Right cardiac atrium (tissue), 5 donors: ENCODE data around the gene MZT2A. TPM values are rescaled to one million over a fixed set of nuclear protein-coding genes. Genes with fewer than 3 reads are reported as not detected.
A peak's percentile ranks its signal among the peaks of the same experiment; 100 is the strongest.
"Not testable (repeated sequence)": the region's sequence is repeated elsewhere in the genome, so short reads cannot be mapped to it uniquely, and the experiment has no call there.

Experiments
- ATAC-seq, 2 donors: fragments of 200-7000 bp; cut with Tn5 transposase; one replicate each; pipeline versions ENCODE4 v1.8.0 to v1.9.1; 2020; ENCODE audit warnings: moderate library complexity in 2 of 2, mild to moderate bottlenecking in 1 of 2
- DNase-seq, 3 donors: peaks; one replicate each; pipeline ENCODE4 v3.0.0-alpha.2; 2020
- H3K27ac ChIP-seq: one replicate; pipeline ENCODE4 v1.5.1; 2013; ENCODE audit warnings: mild to moderate bottlenecking, low read length, control low read depth, moderate library complexity
- H3K27me3 ChIP-seq: one replicate; pipeline ENCODE4 v1.6.1; 2013; ENCODE audit not compliant: control insufficient read depth, insufficient read depth
- H3K4me1 ChIP-seq: one replicate; pipeline ENCODE4 v1.6.1; 2013; ENCODE audit warnings: low read length; ENCODE audit not compliant: control insufficient read depth, insufficient read depth
- H3K4me3 ChIP-seq: one replicate; pipeline ENCODE4 v1.5.1; 2013; ENCODE audit warnings: low read length, control low read depth
- H3K9me3 ChIP-seq: one replicate; pipeline ENCODE4 v1.6.1; 2013; ENCODE audit warnings: low read length; ENCODE audit not compliant: control insufficient read depth
- WGBS: extraction: QIAGEN DNeasy Blood & Tissue Kit; methylation state at CpG from one replicate; pipeline ENCODE4 v1.1.7; 2013; 5-methylcytosine and 5-hydroxymethylcytosine counted together
- intact Hi-C, 4 donors: fragments of 100-400 bp; cut with DNase I; formaldehyde crosslinking; loops; one replicate each; pipeline versions ENCODE4 v1.11.0 to v1.14.0; 2022 to 2023
- polyA plus RNA-seq: library from polyadenylated mRNA; stranded (reverse); fragments of 200-250 nt; gene quantifications from one replicate; pipeline ENCODE4 v1.2.3, GENCODE V29; 2013
- total RNA-seq, 4 donors: library from RNA; stranded (reverse); fragmentation: NEBNext Ultra II Directional; extraction: Animal tissue kit (Norgen Biotek cat#: 25700); gene quantifications; one replicate each; pipeline ENCODE4 v1.2.1, GENCODE V29; 2021
- donor health status: healthy with polysubstance abuse.
- donor health status: DM: no; HTN: yes; CAD: no.
- donor health status: DM: no; HTN: no; CAD: no.
- donor health status: DM: no; HTN: yes; CAD: no; lungs with severe emphysema.
- donor health status: DM: yes; HTN: yes; CAD: no.

The MZT2A gene
- total and polyA plus RNA-seq, 5 donors = 46.8 to 144 (median 90.0) TPM

DNA sequence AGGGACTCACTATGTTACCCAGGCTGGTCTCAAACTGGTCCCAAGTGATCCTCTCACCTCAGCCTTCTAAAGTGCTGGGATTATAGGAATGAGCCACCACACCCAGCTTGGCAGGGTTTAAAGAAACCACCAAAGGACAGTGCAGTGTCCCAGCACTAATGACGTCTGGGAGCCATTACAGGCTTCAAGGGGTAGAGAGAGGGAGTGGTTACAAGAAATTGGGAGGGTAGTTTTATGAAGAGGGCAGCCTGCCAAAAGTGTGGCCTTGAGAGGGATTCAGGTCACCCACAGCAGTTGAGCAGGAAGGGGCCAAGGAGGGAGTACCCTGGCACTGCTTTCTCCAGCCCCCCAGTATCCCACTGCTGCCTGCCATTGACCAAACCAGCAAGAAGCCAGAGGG, 15.0 kb downstream of the MZT2A start:
- H3K4me3 ChIP-seq, H3K27me3 ChIP-seq, H3K9me3 ChIP-seq, H3K4me1 ChIP-seq, intact Hi-C loops, ATAC-seq, H3K27ac ChIP-seq, DNase-seq: not testable (repeated sequence)
- WGBS = 46% methylated on average over 1 of the region's 1 CpG

DNA sequence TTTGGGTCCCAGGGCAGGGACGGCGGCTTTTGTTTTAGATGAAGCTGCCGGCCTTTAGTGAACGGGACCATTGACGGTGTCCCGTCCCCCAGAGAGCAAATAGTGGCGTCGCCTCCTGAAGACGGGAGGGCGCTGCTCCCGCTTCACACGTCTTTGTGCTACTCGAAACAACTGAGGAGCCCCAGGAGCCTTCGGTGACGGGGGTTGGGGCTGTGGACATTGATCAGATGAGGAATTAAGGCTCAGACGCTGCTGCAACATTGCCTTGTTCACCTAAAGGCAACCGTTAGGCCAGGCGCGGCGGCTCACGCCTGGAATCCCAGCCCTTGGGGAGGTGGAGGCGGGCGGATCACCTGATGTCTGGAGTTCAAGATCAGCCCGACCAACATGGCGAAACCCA, 15.8 kb downstream of the MZT2A start:
- WGBS = 98% methylated on average over 25 of the region's 25 CpGs
- H3K27me3 ChIP-seq, DNase-seq, H3K4me3 ChIP-seq, intact Hi-C loops, H3K9me3 ChIP-seq, H3K4me1 ChIP-seq, H3K27ac ChIP-seq, ATAC-seq: not testable (repeated sequence)

- Histone ChIP-seq H3K4me1 (peaks cover 2% of the 10 kb centered on the region), H3K9me3 (no peaks in the 10 kb centered on the region), H3K27me3 (no peaks in the 10 kb centered on the region), H3K27ac (no peak within 1 kb of the TSS), H3K4me3 (no peak within 1 kb of the TSS)
- no peak for ATAC-seq
- intact Hi-C loops = no loop called here
- 97% methylated on average over 27 of the region's 27 CpGs for WGBS
- no peak for DNase-seq
These were observed 16.4 kb downstream of the MZT2A start, which contains the start of gene TUBA3D for GRCh38 chr2:131475831-131476230. TSS of gene TUBA3D (plus strand) at chr2:131476119. CDS start at chr2:131476200, 81 bp downstream.

GRCh38 chr2:131473266-131473665, 18.9 kb downstream of the MZT2A start:
- 91% methylated on average over 2 of the region's 2 CpGs for whole genome bisulfite sequencing
- intact Hi-C loops, DNase-seq, H3K9me3 ChIP-seq, ATAC-seq, H3K4me1 ChIP-seq, H3K27me3 ChIP-seq, H3K27ac ChIP-seq, H3K4me3 ChIP-seq: not testable (repeated sequence)

DNA sequence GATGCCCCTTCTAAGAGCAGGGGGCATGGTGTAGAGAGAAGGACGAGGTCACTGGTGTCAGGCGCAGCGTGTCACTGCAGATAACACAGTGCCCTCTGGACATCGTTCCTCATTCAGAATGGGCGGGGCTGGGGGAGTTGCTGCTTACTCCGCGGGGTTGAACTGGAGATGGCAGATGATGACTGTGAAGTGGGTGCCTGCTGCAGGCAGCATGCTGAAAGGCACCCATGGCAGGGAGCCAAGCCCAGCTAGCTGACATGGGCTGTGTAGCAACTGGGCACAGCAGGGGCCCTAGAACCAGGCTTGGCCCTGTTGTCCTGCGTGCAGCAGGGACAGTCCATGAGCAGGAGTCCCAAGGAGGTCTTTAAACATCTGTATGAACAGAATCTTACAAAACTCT, 20.6 kb downstream of the MZT2A start:
- H3K27ac ChIP-seq, H3K9me3 ChIP-seq, H3K27me3 ChIP-seq, intact Hi-C loops, H3K4me3 ChIP-seq, H3K4me1 ChIP-seq: not testable (repeated sequence)
- ATAC-seq (peak; percentile 78 to 88), DNase-seq (peak; percentile 56 to 86 (median 83))
- 50% methylated on average over 5 of the region's 8 CpGs for WGBS

GRCh38 chr2:131470944-131471343, 21.3 kb downstream of the MZT2A start:
- H3K27me3 ChIP-seq, intact Hi-C loops, H3K4me1 ChIP-seq, DNase-seq, H3K9me3 ChIP-seq, H3K4me3 ChIP-seq, H3K27ac ChIP-seq: not testable (repeated sequence)
- peak in 1 of 2 donors; percentile 49 for ATAC-seq
- WGBS = 79% methylated on average over 3 of the region's 3 CpGs

- intact Hi-C loops, ATAC-seq, DNase-seq, H3K27ac ChIP-seq, H3K4me1 ChIP-seq, H3K4me3 ChIP-seq, H3K27me3 ChIP-seq, H3K9me3 ChIP-seq: not testable (repeated sequence)
- 78% methylated on average over 10 of the region's 10 CpGs for WGBS
These were observed 24.5 kb downstream of the MZT2A start for GRCh38 chr2:131467722-131468121.

GRCh38 chr2:131454914-131455313, 37.3 kb downstream of the MZT2A start:
- H3K9me3 ChIP-seq, H3K27ac ChIP-seq, H3K27me3 ChIP-seq, DNase-seq, H3K4me3 ChIP-seq, H3K4me1 ChIP-seq, intact Hi-C loops, ATAC-seq: not testable (repeated sequence)
- 63% methylated on average over 2 of the region's 2 CpGs for WGBS

DNA sequence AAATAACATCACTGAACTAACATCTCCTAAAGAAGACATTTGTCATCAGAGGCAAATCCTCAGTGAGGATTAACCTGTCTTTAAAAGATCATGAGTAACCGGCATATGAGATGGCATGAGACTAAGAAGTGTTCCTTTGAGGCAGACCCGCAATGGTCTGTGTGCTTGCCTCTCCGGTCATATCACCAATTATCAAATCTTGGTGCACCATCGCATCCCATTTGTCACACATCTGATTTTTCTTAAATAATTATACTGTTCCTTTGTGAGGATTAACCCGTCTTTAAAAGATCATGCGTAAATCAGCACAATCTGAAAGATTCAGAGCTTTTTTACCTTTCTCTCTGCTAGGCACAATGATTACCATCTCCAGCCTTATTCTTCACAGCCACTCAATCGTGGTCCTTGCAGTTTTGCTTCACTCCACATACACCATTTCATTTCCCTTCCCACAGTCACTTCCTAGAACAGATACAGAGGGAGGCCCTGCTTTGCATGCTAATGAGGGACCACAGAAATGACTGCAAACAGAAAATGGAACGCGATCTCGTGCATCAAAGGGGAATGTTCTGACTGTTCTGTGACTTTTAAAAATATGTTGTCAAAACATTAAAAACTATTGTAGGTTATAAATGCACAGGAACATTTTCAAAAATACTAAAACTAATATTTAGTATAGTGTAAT, 40.8 kb downstream of the MZT2A start:
- ATAC-seq, H3K9me3 ChIP-seq, H3K27ac ChIP-seq, DNase-seq, H3K4me3 ChIP-seq, H3K4me1 ChIP-seq, intact Hi-C loops, H3K27me3 ChIP-seq: not testable (repeated sequence)
- 67% methylated on average over 10 of the region's 10 CpGs for WGBS

GRCh38 chr2:131447981-131448380, 44.2 kb downstream of the MZT2A start:
- H3K27ac ChIP-seq, H3K4me1 ChIP-seq, H3K4me3 ChIP-seq, intact Hi-C loops, H3K9me3 ChIP-seq, DNase-seq, ATAC-seq, H3K27me3 ChIP-seq: not testable (repeated sequence)
- 83% methylated on average over 9 of the region's 9 CpGs for WGBS

DNA sequence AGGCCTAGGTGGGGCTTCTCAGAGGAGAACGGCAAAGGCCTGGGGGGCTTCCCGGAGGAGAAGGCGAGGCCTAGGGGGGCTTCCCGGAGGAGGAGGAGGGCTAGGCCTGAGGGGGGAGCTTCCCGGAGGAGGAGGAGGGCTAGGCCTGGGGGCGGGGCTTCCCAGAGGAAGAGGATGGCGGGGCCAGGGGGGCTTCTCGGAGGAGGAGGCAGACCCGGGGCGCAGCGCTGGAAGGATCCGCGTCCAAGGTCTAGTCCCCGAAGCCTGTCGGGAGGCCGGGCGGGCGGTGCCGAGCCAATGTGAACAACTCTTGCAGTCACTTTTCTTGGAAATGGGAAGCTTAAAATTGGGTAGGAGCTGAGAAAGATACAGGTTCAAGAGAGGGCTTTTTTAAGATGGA, 46.3 kb downstream of the MZT2A start:
- Histone ChIP-seq H3K4me1 (no peaks in the 10 kb centered on the region), H3K9me3 (no peaks in the 10 kb centered on the region), H3K4me3 (no peak overlapping the region), H3K27me3 (no peaks in the 10 kb centered on the region), H3K27ac (no peak overlapping the region)
- 92% methylated on average over 19 of the region's 19 CpGs for WGBS
- DNase-seq = no peak
- ATAC-seq = no peak
- intact Hi-C loops = no loop called here

GRCh38 chr2:131445515-131445797, 46.7 kb downstream of the MZT2A start:
- 95% methylated on average over 21 of the region's 21 CpGs for WGBS
- intact Hi-C loops, H3K27me3 ChIP-seq, H3K4me1 ChIP-seq, H3K9me3 ChIP-seq, H3K4me3 ChIP-seq, DNase-seq, H3K27ac ChIP-seq: not testable (repeated sequence)
- peak in 1 of 2 donors; percentile 32 for ATAC-seq
